ENCODE measurements around the gene MORN3. TPM values are rescaled to one million over a fixed set of nuclear protein-coding genes. Genes with fewer than 3 reads are reported as not detected.

The MORN3 gene
- total RNA-seq, 2 donors from 2014 or later, result 1.4 to 1.6 TPM

DNA sequence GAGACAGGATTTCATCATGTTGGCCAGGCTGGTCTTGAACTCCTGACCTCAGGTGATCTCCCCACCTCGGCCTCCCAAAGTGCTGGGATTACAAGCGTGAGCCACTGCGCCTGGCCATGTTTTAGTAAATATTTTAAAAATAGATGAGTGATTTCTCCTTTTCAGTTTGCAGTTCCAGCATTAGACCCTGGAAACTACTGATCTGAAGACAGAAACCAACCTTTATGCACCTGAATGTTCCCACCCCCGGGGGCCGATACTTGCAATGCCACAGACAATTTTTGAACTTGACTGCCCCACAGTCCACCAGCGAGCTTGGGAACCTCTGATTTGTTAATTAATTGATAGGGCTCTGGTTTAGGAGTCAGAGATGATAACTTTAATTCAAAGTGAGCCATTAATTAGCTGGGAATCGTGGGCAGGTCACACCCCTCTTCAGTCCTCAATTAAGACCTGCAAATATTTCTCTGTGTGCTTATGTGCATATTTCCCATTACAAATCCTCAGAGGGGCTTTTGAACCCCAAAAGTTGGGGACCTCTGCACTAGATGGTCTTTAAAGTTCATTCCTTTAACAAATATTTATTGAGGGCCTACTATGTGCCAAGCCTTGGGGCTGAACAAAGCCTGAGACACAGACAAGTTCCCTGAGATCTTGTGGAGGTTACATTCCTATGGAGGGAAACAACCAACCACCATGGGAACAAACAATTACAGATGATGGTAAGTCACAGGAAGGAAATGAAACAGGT is 39.0 kb upstream of the MORN3 start:
- H3K9ac ChIP-seq (ENCODE audit: extremely low read depth, low read length, poor library complexity, severe bottlenecking), result peak overlapping the region; percentile 44
- TF ChIP-seq, protein P1, sequence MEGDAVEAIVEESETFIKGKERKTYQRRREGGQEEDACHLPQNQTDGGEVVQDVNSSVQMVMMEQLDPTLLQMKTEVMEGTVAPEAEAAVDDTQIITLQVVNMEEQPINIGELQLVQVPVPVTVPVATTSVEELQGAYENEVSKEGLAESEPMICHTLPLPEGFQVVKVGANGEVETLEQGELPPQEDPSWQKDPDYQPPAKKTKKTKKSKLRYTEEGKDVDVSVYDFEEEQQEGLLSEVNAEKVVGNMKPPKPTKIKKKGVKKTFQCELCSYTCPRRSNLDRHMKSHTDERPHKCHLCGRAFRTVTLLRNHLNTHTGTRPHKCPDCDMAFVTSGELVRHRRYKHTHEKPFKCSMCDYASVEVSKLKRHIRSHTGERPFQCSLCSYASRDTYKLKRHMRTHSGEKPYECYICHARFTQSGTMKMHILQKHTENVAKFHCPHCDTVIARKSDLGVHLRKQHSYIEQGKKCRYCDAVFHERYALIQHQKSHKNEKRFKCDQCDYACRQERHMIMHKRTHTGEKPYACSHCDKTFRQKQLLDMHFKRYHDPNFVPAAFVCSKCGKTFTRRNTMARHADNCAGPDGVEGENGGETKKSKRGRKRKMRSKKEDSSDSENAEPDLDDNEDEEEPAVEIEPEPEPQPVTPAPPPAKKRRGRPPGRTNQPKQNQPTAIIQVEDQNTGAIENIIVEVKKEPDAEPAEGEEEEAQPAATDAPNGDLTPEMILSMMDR (conservative IDR thresholded peaks at IDR 0.05), result no peak
- H3K4me3 ChIP-seq (ENCODE audit: low read length), result no peak overlapping the region
- no peak for DNase-seq
- H3K36me3 Mint-ChIP-seq (ENCODE audit: low read depth), result peaks cover 2% of the 10 kb centered on the region
- H3K9me3 Mint-ChIP-seq, result peaks cover 16% of the 10 kb centered on the region
- H3K4me1 Mint-ChIP-seq, result peaks cover 7% of the 10 kb centered on the region
- no peak overlapping the region for H3K27ac Mint-ChIP-seq
- no peak overlapping the region for H3K27ac ChIP-seq (ENCODE audit: low read depth, low read length)
- WGBS, 2 experiments (ENCODE audit: insufficient coverage in 1 of 2, insufficient read length in 1 of 2), result 89 to 97% methylated on average over 4 to 7 of the region's 7 CpGs
- peaks cover 8% of the 10 kb centered on the region for H3K9me3 ChIP-seq (ENCODE audit: control insufficient read depth, low read length)
- H3K27me3 Mint-ChIP-seq (ENCODE audit: insufficient read depth), result peaks cover 13% of the 10 kb centered on the region
- H3K4me1 ChIP-seq (ENCODE audit: control insufficient read depth, insufficient read depth, low read length), result no peaks in the 10 kb centered on the region
- no peaks in the 10 kb centered on the region for H3K27me3 ChIP-seq (ENCODE audit: control insufficient read depth, insufficient read depth, low read length, poor library complexity, severe bottlenecking)
- no peak overlapping the region for H3K4me3 Mint-ChIP-seq
- no peaks in the 10 kb centered on the region for H3K36me3 ChIP-seq (ENCODE audit: control insufficient read depth, insufficient read depth, low read length)

DNA sequence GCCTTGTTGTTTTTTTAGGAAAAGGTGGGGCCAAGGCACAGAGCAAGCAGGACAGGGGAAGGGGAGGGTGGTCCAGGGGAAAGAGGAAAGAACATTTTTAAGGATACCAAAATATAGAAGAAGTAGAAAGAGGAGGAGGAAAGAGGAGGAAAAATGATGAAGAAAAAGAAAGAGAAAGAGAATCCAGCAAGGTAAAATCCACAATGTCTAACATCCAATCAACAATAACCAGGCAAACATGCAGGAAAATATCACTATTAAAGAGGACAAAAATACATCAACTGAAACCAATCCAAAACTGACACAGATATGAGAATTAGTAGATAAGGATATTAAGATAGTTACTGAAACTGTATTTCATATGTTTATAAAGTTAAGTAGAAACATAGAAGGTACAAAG is 36.1 kb upstream of the MORN3 start:
- no peak overlapping the region for H3K27ac ChIP-seq (ENCODE audit: low read depth, low read length)
- peaks cover 8% of the 10 kb centered on the region for H3K9me3 ChIP-seq (ENCODE audit: control insufficient read depth, low read length)
- peaks cover 17% of the 10 kb centered on the region for H3K27me3 Mint-ChIP-seq (ENCODE audit: insufficient read depth)
- no peak for DNase-seq
- H3K4me3 ChIP-seq (ENCODE audit: low read length), result no peak overlapping the region
- no peaks in the 10 kb centered on the region for H3K4me1 Mint-ChIP-seq
- H3K36me3 Mint-ChIP-seq (ENCODE audit: low read depth), result peaks cover 2% of the 10 kb centered on the region
- no peaks in the 10 kb centered on the region for H3K36me3 ChIP-seq (ENCODE audit: control insufficient read depth, insufficient read depth, low read length)
- H3K27ac Mint-ChIP-seq, result no peak overlapping the region
- no peaks in the 10 kb centered on the region for H3K4me1 ChIP-seq (ENCODE audit: control insufficient read depth, insufficient read depth, low read length)
- TF ChIP-seq, protein P1 (conservative IDR thresholded peaks at IDR 0.05), result no peak
- H3K4me3 Mint-ChIP-seq, result no peak overlapping the region
- no peaks in the 10 kb centered on the region for H3K27me3 ChIP-seq (ENCODE audit: control insufficient read depth, insufficient read depth, low read length, poor library complexity, severe bottlenecking)
- no peak overlapping the region for H3K9ac ChIP-seq (ENCODE audit: extremely low read depth, low read length, poor library complexity, severe bottlenecking)
- H3K9me3 Mint-ChIP-seq, result peaks cover 7% of the 10 kb centered on the region

DNA sequence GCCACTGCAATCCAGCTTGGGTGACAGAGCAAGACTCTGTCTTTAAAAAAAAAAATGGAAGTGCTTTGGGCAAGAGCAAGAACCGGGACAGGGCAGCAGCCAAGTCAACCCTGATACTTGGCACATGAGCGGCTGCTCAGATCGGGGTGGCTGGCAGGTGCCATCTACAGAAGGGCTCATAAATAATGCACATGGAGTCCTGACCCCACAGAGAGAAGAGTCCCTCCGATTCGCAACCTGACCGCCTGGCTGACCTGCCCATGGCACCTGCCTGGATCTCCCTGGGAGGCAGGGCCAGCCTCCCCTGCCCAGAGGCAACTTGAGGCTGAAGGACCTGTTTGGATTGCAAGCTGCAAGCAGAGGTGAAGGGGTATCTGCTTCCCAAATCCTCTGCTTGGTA is 33.5 kb upstream of the MORN3 start:
- Histone ChIP-seq H3K27ac (ENCODE audit: low read depth, low read length) (no peak overlapping the region), H3K4me1 (ENCODE audit: control insufficient read depth, insufficient read depth, low read length) (no peaks in the 10 kb centered on the region), H3K27me3 (ENCODE audit: control insufficient read depth, insufficient read depth, low read length, poor library complexity, severe bottlenecking) (no peaks in the 10 kb centered on the region), H3K9ac (ENCODE audit: extremely low read depth, low read length, poor library complexity, severe bottlenecking) (no peak overlapping the region), H3K4me3 (ENCODE audit: low read length) (no peak overlapping the region), H3K9me3 (ENCODE audit: control insufficient read depth, low read length) (peaks cover 8% of the 10 kb centered on the region), H3K36me3 (ENCODE audit: control insufficient read depth, insufficient read depth, low read length) (no peaks in the 10 kb centered on the region)
- Mint-ChIP-seq H3K27me3 (ENCODE audit: insufficient read depth) (peaks cover 17% of the 10 kb centered on the region), H3K4me1 (no peaks in the 10 kb centered on the region), H3K4me3 (no peak overlapping the region), H3K27ac (no peak overlapping the region), H3K9me3 (no peaks in the 10 kb centered on the region), H3K36me3 (ENCODE audit: low read depth) (no peaks in the 10 kb centered on the region)
- DNase-seq, result no peak
- WGBS, 2 experiments (ENCODE audit: insufficient coverage in 1 of 2, insufficient read length in 1 of 2), result 89 to 95% methylated on average over 3 to 6 of the region's 6 CpGs
- TF ChIP-seq, protein P1 (conservative IDR thresholded peaks at IDR 0.05), result no peak
